Measurements from ENCODE around the gene GALNT9. TPM values are rescaled to one million over a fixed set of nuclear protein-coding genes. Genes with fewer than 3 reads are reported as not detected.
"Not testable (repeated sequence)": the region's sequence is repeated elsewhere in the genome, so short reads cannot be mapped to it uniquely, and the experiment has no call there.

Gene GALNT9
- total RNA-seq, 1 donor from 2014 or later, result not detected

GRCh38 chr12:132153501-132154340 lies 175.7 kb downstream of the GALNT9 start:
- intact Hi-C loops (cut with DNase I), result loop anchor here (10.0 kb wide), 1 partner anchor 451 kb away; no protein-coding TSS in a partner anchor
- DNase-seq (ENCODE audit: low spot score) (no peak), ATAC-seq (peak; percentile 92)

GRCh38 chr12:132152953-132153352 lies 176.4 kb downstream of the GALNT9 start:
- DNase-seq (ENCODE audit: low spot score) (no peak), ATAC-seq (no peak)
- intact Hi-C loops (cut with DNase I), result loop anchor here (10.0 kb wide), 1 partner anchor 452 kb away; no protein-coding TSS in a partner anchor

- no peak for DNase-seq (ENCODE audit: low spot score)
- no peak for ATAC-seq
- intact Hi-C loops (cut with DNase I), result loop anchor here (10.0 kb wide), 1 partner anchor 452 kb away; no protein-coding TSS in a partner anchor
Observed at GRCh38 chr12:132152411-132152821, 177.0 kb downstream of the GALNT9 start.

- DNase-seq (ENCODE audit: low spot score), result no peak
- ATAC-seq, result no peak
- intact Hi-C loops (cut with DNase I), result loop anchor here (10.0 kb wide), 1 partner anchor 453 kb away; no protein-coding TSS in a partner anchor
Observed at GRCh38 chr12:132151766-132152410, 177.5 kb downstream of the GALNT9 start.

- no peak for ATAC-seq
- peak; percentile 54 for DNase-seq (ENCODE audit: low spot score)
- intact Hi-C loops (cut with DNase I), result loop anchor here (10.0 kb wide), 1 partner anchor 454 kb away; no protein-coding TSS in a partner anchor
Observed at GRCh38 chr12:132151145-132151765, 178.1 kb downstream of the GALNT9 start.

GRCh38 chr12:132150780-132151144 lies 178.6 kb downstream of the GALNT9 start:
- peak; percentile 53 for DNase-seq (ENCODE audit: low spot score)
- no peak for ATAC-seq
- intact Hi-C loops (cut with DNase I), result loop anchor here (10.0 kb wide), 1 partner anchor 454 kb away; no protein-coding TSS in a partner anchor

- intact Hi-C loops (cut with DNase I); ATAC-seq; DNase-seq (ENCODE audit: low spot score): not testable (repeated sequence)
Observed at GRCh38 chr12:132149526-132149925, 179.9 kb downstream of the GALNT9 start.

- no peak for ATAC-seq
- intact Hi-C loops (cut with DNase I), result no loop called here
- no peak for DNase-seq (ENCODE audit: low spot score)
Observed at GRCh38 chr12:132148368-132149045, 180.9 kb downstream of the GALNT9 start.

GRCh38 chr12:132147423-132148367 lies 181.7 kb downstream of the GALNT9 start:
- ATAC-seq, result no peak
- intact Hi-C loops (cut with DNase I), result no loop called here
- peak; percentile 59 for DNase-seq (ENCODE audit: low spot score)

GRCh38 chr12:132146772-132147422 lies 182.5 kb downstream of the GALNT9 start:
- no peak for ATAC-seq
- intact Hi-C loops (cut with DNase I), result no loop called here
- no peak for DNase-seq (ENCODE audit: low spot score)

Other genes with a start within 250 kb of the GALNT9 start
- 17.7 TPM for gene DDX51, start 185.3 kb downstream of the GALNT9 start, total RNA-seq
- gene NOC4L, start 185.1 kb downstream of the GALNT9 start, total RNA-seq, result 14.5 TPM
- 43.7 TPM for gene FBRSL1, start 160.6 kb upstream of the GALNT9 start, total RNA-seq

Data from sciatic nerve (tissue), 2 donors.